Measurements from ENCODE around the gene AKT2. TPM values are rescaled to one million over a fixed set of nuclear protein-coding genes. Genes with fewer than 3 reads are reported as not detected.

The AKT2 gene
- polyA plus RNA-seq, 1 donor from 2014 or later, result 131 TPM

DNA sequence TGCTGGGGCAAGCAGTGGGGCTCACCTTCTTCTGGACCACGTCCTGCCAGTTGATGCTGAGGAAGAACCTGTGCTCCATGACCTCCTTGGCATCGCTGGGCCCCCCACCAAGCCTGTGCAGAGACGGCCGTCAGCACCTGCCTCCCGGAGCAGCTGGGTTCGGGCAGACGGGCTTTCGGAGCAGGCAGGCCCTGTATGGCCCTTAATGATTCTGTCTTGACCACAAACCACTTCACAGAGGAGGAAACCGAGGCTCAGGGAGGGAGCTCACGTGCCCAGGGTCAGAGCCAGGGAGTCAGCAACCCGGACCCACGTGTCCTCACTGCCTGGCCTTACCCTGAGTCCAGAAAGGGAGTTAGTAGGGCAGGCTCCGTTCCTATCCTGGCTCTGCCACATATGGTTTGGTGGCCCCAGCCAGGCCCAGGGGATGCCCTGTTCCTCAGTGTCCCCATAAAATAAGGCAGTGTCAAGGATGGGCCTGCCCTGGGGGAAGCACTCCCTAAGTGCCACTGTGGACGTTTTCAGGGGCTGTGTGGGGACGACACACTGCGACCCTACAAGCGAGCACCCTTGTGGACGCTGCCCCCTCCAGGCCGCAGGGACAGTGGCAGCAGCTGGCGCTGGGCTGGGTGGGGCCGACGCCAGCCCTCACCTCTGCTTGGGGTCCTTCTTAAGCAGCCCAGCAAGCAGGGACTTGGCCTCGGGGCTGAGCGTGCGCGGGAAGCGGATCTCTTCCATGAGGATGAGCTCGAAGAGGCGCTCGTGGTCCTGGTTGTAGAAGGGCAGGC lies 49.7 kb downstream of the AKT2 start:
- no peaks in the 10 kb centered on the region for H3K79me2 ChIP-seq (replicated peaks; ENCODE audit: insufficient read depth, low read length)
- H3K4me3 ChIP-seq (ENCODE audit: low read length), result no peak overlapping the region
- H2AFZ ChIP-seq (ENCODE audit: low read depth, low read length), result no peak overlapping the region
- H3F3A ChIP-seq (ENCODE audit: insufficient read depth, low read length, poor library complexity, severe bottlenecking), result no peaks in the 10 kb centered on the region
- no peaks in the 10 kb centered on the region for H3K36me3 ChIP-seq (ENCODE audit: insufficient read depth, low read length)
- H3K9me3 ChIP-seq (ENCODE audit: low read length), result no peaks in the 10 kb centered on the region
- no peak overlapping the region for H3K27ac ChIP-seq (ENCODE audit: low read length)
- H4K20me1 ChIP-seq (ENCODE audit: insufficient read depth), result no peaks in the 10 kb centered on the region
- no peak overlapping the region for H3K9ac ChIP-seq (ENCODE audit: low read length)
- no peaks in the 10 kb centered on the region for H3K9me2 ChIP-seq (ENCODE audit: insufficient read depth, low read length)
- no peaks in the 10 kb centered on the region for H3K27me3 ChIP-seq (ENCODE audit: insufficient read depth, low read depth, low read length)
- TF ChIP-seq EZH2 (IDR thresholded peaks at IDR 0.05; ENCODE audit: borderline replicate concordance, insufficient read depth, low read length, poor library complexity, severe bottlenecking), result no peak
- no peak for TF ChIP-seq POLR2AphosphoS5 (IDR thresholded peaks at IDR 0.05)
- TF ChIP-seq, protein P1, sequence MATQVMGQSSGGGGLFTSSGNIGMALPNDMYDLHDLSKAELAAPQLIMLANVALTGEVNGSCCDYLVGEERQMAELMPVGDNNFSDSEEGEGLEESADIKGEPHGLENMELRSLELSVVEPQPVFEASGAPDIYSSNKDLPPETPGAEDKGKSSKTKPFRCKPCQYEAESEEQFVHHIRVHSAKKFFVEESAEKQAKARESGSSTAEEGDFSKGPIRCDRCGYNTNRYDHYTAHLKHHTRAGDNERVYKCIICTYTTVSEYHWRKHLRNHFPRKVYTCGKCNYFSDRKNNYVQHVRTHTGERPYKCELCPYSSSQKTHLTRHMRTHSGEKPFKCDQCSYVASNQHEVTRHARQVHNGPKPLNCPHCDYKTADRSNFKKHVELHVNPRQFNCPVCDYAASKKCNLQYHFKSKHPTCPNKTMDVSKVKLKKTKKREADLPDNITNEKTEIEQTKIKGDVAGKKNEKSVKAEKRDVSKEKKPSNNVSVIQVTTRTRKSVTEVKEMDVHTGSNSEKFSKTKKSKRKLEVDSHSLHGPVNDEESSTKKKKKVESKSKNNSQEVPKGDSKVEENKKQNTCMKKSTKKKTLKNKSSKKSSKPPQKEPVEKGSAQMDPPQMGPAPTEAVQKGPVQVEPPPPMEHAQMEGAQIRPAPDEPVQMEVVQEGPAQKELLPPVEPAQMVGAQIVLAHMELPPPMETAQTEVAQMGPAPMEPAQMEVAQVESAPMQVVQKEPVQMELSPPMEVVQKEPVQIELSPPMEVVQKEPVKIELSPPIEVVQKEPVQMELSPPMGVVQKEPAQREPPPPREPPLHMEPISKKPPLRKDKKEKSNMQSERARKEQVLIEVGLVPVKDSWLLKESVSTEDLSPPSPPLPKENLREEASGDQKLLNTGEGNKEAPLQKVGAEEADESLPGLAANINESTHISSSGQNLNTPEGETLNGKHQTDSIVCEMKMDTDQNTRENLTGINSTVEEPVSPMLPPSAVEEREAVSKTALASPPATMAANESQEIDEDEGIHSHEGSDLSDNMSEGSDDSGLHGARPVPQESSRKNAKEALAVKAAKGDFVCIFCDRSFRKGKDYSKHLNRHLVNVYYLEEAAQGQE (IDR thresholded peaks at IDR 0.05; ENCODE audit: borderline replicate concordance), result no peak
- TF ChIP-seq MXI1 (conservative IDR thresholded peaks at IDR 0.05; ENCODE audit: poor library complexity, severe bottlenecking), result no peak
- TF ChIP-seq, protein P2, sequence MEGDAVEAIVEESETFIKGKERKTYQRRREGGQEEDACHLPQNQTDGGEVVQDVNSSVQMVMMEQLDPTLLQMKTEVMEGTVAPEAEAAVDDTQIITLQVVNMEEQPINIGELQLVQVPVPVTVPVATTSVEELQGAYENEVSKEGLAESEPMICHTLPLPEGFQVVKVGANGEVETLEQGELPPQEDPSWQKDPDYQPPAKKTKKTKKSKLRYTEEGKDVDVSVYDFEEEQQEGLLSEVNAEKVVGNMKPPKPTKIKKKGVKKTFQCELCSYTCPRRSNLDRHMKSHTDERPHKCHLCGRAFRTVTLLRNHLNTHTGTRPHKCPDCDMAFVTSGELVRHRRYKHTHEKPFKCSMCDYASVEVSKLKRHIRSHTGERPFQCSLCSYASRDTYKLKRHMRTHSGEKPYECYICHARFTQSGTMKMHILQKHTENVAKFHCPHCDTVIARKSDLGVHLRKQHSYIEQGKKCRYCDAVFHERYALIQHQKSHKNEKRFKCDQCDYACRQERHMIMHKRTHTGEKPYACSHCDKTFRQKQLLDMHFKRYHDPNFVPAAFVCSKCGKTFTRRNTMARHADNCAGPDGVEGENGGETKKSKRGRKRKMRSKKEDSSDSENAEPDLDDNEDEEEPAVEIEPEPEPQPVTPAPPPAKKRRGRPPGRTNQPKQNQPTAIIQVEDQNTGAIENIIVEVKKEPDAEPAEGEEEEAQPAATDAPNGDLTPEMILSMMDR (IDR thresholded peaks at IDR 0.05; ENCODE audit: poor library complexity, severe bottlenecking), result no peak
- no peak for TF ChIP-seq RAD21 (conservative IDR thresholded peaks at IDR 0.05)
- TF ChIP-seq SMC3 (conservative IDR thresholded peaks at IDR 0.05; ENCODE audit: poor library complexity), result no peak
- no peak for TF ChIP-seq TAF1 (IDR thresholded peaks at IDR 0.05; ENCODE audit: low read depth)
- no peak for TF ChIP-seq EP300 (conservative IDR thresholded peaks at IDR 0.05; ENCODE audit: poor library complexity, severe bottlenecking)
- H3K4me2 ChIP-seq (ENCODE audit: low read length), result no peak overlapping the region

DNA sequence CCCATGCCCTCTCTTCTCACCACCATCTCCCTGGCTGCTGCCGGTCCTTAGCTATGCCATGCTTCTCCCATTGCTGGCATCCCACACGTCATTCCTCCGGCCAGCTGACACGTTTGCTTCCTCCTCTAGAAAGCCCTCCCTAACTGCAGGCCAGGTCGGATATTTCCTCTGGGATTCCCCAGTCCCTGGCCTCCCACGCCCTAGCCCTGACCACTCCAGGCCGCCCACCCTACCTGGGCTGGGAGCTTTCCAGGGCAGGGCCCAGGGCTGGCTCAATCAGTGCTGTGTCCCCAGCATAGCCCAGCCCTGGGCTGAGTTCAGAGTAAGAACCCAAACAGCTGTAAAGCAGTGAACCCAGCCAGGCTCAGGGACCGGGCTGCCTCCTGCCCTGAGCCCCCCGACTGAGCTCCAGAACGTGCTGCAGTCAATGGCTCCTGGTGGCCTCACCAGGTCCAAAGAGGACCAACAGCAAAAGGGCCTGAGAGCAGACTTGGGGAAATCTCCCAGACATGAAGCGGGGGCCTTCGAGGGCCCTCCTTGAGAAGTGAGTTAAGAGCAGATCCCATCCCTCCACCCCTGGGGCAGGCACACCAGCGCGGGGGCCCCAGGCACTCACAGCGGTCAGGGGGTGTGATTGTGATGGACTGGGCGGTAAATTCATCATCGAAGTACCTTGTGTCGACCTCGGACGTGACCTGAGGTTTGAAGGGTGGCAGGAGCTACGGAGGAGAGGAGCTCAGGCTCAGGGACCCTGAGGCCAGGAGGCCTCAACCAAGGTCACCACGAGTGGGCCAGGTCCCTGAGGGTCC lies 50.5 kb downstream of the AKT2 start:
- H3K4me2 ChIP-seq (ENCODE audit: low read length), result no peak overlapping the region
- no peak overlapping the region for H3K27ac ChIP-seq (ENCODE audit: low read length)
- H3F3A ChIP-seq (ENCODE audit: insufficient read depth, low read length, poor library complexity, severe bottlenecking), result no peaks in the 10 kb centered on the region
- no peaks in the 10 kb centered on the region for H3K9me2 ChIP-seq (ENCODE audit: insufficient read depth, low read length)
- no peaks in the 10 kb centered on the region for H3K36me3 ChIP-seq (ENCODE audit: insufficient read depth, low read length)
- H2AFZ ChIP-seq (ENCODE audit: low read depth, low read length), result no peak overlapping the region
- H3K9ac ChIP-seq (ENCODE audit: low read length), result no peak overlapping the region
- TF ChIP-seq, protein P1 (IDR thresholded peaks at IDR 0.05; ENCODE audit: borderline replicate concordance), result no peak
- TF ChIP-seq EZH2 (IDR thresholded peaks at IDR 0.05; ENCODE audit: borderline replicate concordance, insufficient read depth, low read length, poor library complexity, severe bottlenecking) (no peak), SMC3 (conservative IDR thresholded peaks at IDR 0.05; ENCODE audit: poor library complexity) (no peak), TAF1 (IDR thresholded peaks at IDR 0.05; ENCODE audit: low read depth) (no peak), EP300 (conservative IDR thresholded peaks at IDR 0.05; ENCODE audit: poor library complexity, severe bottlenecking) (no peak), MXI1 (conservative IDR thresholded peaks at IDR 0.05; ENCODE audit: poor library complexity, severe bottlenecking) (no peak), POLR2AphosphoS5 (IDR thresholded peaks at IDR 0.05) (no peak), RAD21 (conservative IDR thresholded peaks at IDR 0.05) (no peak)
- TF ChIP-seq, protein P2 (IDR thresholded peaks at IDR 0.05; ENCODE audit: poor library complexity, severe bottlenecking), result no peak
- H3K4me3 ChIP-seq (ENCODE audit: low read length), result no peak overlapping the region
- H3K9me3 ChIP-seq (ENCODE audit: low read length), result no peaks in the 10 kb centered on the region
- no peaks in the 10 kb centered on the region for H3K79me2 ChIP-seq (replicated peaks; ENCODE audit: insufficient read depth, low read length)
- no peaks in the 10 kb centered on the region for H4K20me1 ChIP-seq (ENCODE audit: insufficient read depth)
- H3K27me3 ChIP-seq (ENCODE audit: insufficient read depth, low read depth, low read length), result no peaks in the 10 kb centered on the region

Measured in neural cell (in vitro differentiated cells).